CD4-positive, alpha-beta T cell treated with Interleukin-4 for 4 hours (primary cell): ENCODE measurements around the gene RNF217.
"Not testable (repeated sequence)": the region's sequence is repeated elsewhere in the genome, so short reads cannot be mapped to it uniquely, and the experiment has no call there.

ENCODE experiments used
- DNase-seq: peaks from one replicate; pipeline ENCODE4 v3.0.0-alpha.2; 2020

The RNF217 gene

GRCh38 chr6:124963831-124964763 is 1.9 kb downstream of the RNF217 start:
- no peak for DNase-seq

GRCh38 chr6:124964764-124965105 is 2.5 kb downstream of the RNF217 start:
- no peak for DNase-seq

GRCh38 chr6:124965424-124965850 is 3.2 kb downstream of the RNF217 start:
- DNase-seq: not testable (repeated sequence)

GRCh38 chr6:124967444-124967843 is 5.2 kb downstream of the RNF217 start:
- no peak for DNase-seq

GRCh38 chr6:124968401-124968800 is 6.2 kb downstream of the RNF217 start:
- no peak for DNase-seq

- no peak for DNase-seq
These were observed 8.0 kb downstream of the RNF217 start for GRCh38 chr6:124970243-124970642.

GRCh38 chr6:124970763-124971162 is 8.5 kb downstream of the RNF217 start:
- no peak for DNase-seq

- DNase-seq: no peak
These were observed 11.5 kb downstream of the RNF217 start for GRCh38 chr6:124973780-124974179.

GRCh38 chr6:124974771-124975377 is 12.6 kb downstream of the RNF217 start:
- DNase-seq: no peak

- no peak for DNase-seq
These were observed 15.1 kb downstream of the RNF217 start for GRCh38 chr6:124977067-124977908.

- DNase-seq: no peak
These were observed 16.4 kb downstream of the RNF217 start for GRCh38 chr6:124978451-124979293.

GRCh38 chr6:124979294-124979678 is 17.0 kb downstream of the RNF217 start:
- no peak for DNase-seq

GRCh38 chr6:124982669-124983068 is 20.4 kb downstream of the RNF217 start:
- no peak for DNase-seq

- DNase-seq: no peak
These were observed 21.3 kb downstream of the RNF217 start for GRCh38 chr6:124983383-124984083.

GRCh38 chr6:124984668-124985338 is 22.6 kb downstream of the RNF217 start:
- DNase-seq: no peak

GRCh38 chr6:124986164-124986563 is 23.9 kb downstream of the RNF217 start:
- DNase-seq: no peak

- DNase-seq: no peak
These were observed 25.1 kb downstream of the RNF217 start for GRCh38 chr6:124987291-124987690.

GRCh38 chr6:124987999-124988591 is 25.9 kb downstream of the RNF217 start:
- no peak for DNase-seq

- DNase-seq: no peak
These were observed 27.1 kb downstream of the RNF217 start for GRCh38 chr6:124989136-124989983.

- no peak for DNase-seq
These were observed 28.8 kb downstream of the RNF217 start for GRCh38 chr6:124990988-124991387.
